GM12892 (cell line): ENCODE data around the gene ADM5.

Experiments
- POLR2A ChIP-seq: IDR thresholded peaks from 2 replicates; pipeline ENCODE4 v1.6.1; 2011; ENCODE audit warnings: low read depth, low read length, control low read depth
- POLR2AphosphoS5 ChIP-seq: IDR thresholded peaks from 2 replicates; pipeline ENCODE4 v1.6.1; 2011; ENCODE audit warnings: low read depth, low read length, control low read depth
- TAF1 ChIP-seq: IDR thresholded peaks from 2 replicates; pipeline ENCODE4 v1.6.1; 2011; ENCODE audit warnings: low read depth, mild to moderate bottlenecking, control low read depth, low read length, borderline replicate concordance

GRCh38 chr19:49646586-49646985 lies 42.8 kb upstream of the ADM5 start:
- no peak for TF ChIP-seq POLR2A
- TF ChIP-seq TAF1 = no peak
- TF ChIP-seq POLR2AphosphoS5 = no peak
